Subcutaneous adipose tissue (tissue), 4 donors: Measurements from ENCODE around the gene GPR137. TPM values are rescaled to one million over a fixed set of nuclear protein-coding genes. Genes with fewer than 3 reads are reported as not detected.

Source experiments
- total RNA-seq, 4 donors: library from RNA; depleted of rRNA; stranded (reverse); fragments of >200 nt; gene quantifications; one replicate each; pipeline ENCODE4 v1.1.0, GENCODE V29; 2016
- TF ChIP-seq, protein P1 (sequence below): fragments of 450-650 bp; IDR thresholded peaks from one replicate; pipeline ENCODE4 v1.5.1; 2016; ENCODE audit warnings: low read depth, mild to moderate bottlenecking, control low read depth, antibody characterized with exemption, moderate library complexity

GPR137 gene
- total RNA-seq, 4 donors from 2014 or later = 7.7 to 18.1 (median 14.7) TPM

DNA sequence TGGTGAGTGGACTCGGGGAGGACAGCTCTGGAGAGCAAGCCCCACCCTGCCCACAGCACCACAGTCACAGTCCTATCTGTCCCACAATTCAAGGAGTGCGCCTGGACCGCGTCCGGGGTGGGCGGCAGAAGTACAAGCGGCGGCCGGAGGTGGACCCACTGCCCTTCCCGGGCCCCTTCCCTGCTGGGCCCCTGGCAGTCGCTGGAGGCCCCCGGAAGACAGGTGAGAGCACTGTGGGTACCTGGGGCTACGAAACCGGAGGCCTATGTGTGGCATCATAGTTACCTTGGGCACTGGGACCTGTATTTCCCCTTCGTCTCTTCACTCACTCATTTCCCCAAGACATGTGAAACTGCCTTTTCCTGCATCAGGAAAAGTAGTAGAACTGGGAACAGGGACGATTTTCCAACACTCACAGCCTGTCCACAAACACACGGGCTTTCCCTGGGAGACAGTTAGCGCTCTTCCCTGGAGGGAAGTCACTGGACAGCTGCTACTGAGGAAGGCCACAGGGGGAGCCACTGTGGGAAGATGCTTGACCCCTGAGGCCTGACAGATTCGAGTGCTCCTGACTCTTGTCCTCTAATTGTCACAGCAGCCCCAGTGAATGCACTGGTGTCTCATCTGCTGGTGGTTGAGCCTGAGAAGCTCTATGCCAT is 28.6 kb downstream of the GPR137 start:
- TF ChIP-seq, protein P1, sequence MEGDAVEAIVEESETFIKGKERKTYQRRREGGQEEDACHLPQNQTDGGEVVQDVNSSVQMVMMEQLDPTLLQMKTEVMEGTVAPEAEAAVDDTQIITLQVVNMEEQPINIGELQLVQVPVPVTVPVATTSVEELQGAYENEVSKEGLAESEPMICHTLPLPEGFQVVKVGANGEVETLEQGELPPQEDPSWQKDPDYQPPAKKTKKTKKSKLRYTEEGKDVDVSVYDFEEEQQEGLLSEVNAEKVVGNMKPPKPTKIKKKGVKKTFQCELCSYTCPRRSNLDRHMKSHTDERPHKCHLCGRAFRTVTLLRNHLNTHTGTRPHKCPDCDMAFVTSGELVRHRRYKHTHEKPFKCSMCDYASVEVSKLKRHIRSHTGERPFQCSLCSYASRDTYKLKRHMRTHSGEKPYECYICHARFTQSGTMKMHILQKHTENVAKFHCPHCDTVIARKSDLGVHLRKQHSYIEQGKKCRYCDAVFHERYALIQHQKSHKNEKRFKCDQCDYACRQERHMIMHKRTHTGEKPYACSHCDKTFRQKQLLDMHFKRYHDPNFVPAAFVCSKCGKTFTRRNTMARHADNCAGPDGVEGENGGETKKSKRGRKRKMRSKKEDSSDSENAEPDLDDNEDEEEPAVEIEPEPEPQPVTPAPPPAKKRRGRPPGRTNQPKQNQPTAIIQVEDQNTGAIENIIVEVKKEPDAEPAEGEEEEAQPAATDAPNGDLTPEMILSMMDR = no peak

DNA sequence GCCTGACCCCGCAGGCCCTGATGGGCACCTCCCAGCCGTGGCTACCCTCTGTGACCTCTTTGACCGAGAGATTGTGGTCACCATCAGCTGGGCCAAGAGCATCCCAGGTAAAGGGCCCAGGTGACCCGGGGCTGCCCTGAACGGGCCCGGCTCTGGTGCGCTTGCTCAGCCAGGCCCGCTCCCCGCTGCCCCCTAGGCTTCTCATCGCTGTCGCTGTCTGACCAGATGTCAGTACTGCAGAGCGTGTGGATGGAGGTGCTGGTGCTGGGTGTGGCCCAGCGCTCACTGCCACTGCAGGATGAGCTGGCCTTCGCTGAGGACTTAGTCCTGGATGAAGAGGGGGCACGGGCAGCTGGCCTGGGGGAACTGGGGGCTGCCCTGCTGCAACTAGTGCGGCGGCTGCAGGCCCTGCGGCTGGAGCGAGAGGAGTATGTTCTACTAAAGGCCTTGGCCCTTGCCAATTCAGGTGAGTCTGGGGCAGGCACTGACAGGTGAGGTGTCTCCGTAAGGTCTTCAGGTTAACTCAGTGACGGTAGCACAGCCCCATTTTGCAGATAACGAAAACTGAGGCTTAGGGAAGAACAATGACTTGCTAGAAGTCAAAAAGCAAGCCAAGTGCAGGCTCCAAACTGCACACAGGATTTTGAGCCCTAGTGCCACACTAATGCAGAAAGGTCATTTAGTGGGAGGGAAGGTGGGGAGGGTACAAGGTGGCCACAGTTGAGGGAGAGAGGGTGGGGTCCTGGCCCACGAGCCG is 29.3 kb downstream of the GPR137 start:
- TF ChIP-seq, protein P1 = no peak

DNA sequence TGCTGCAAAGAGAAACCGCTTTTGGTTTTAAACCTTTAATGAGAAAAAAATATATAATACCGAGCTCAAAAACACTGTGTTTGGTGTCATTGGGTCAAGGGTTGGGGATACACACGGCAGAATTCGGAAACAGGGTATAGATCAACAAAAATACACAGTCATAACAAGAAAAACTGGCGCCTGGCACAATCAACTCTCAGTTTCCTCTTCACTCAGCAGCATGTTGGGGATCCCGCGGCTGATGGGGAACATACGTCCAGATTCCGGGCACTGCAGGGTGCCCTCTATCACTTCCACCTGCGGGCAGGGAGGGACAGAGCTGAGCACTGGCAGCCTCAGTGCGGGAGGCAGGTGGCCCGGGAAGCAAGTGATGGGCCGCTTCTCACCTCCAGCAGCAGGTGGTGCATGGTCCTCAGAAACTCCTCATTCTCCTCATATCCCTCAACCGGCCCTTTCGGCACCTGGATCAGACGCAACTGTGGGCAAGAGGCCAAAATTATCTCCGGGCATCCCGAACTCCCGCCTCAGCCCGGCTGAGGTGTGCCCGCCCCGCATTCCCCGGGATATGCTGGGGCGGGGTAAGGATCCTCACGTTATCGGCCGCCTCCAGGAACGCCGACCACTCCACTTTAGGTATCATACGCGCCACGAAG is 31.1 kb downstream of the GPR137 start:
- TF ChIP-seq, protein P1 = no peak

DNA sequence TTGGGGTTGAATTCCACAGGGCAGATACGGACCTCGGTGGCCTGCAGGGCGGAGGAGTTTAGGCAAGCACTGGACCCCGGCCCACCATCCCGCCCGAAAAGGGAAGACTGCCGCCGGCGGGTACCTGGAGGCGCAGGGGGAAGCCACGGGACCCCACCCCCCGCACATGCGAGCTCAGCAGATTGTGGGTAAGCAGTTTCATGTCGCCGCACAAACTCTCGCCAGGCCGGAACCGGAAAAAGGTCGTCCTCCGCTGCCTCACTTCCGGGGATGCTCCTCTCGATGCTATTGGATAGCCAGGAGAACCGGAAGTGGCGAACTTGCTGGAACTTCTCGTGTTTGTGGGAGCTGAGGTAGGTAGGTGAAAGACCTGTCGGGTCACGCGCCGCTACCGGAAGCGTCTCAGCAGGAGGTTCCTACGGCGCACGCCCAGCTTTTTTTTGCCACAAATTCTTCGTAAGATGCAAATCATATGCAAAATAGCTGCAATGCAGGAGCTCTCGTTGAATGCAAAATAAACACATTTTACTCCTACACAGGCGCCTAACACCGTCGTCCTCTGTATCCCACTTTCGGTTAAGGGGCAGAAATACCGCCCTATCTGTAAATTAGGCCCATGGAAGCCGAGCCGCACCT is 31.8 kb downstream of the GPR137 start, which contains the start of gene TRMT112:
Gene TRMT112, minus strand, starts transcription at position 235 of the 636 bp plus-strand sequence. Its CDS starts 33 bp downstream, at position 202.
- TF ChIP-seq, protein P1 = no peak

DNA sequence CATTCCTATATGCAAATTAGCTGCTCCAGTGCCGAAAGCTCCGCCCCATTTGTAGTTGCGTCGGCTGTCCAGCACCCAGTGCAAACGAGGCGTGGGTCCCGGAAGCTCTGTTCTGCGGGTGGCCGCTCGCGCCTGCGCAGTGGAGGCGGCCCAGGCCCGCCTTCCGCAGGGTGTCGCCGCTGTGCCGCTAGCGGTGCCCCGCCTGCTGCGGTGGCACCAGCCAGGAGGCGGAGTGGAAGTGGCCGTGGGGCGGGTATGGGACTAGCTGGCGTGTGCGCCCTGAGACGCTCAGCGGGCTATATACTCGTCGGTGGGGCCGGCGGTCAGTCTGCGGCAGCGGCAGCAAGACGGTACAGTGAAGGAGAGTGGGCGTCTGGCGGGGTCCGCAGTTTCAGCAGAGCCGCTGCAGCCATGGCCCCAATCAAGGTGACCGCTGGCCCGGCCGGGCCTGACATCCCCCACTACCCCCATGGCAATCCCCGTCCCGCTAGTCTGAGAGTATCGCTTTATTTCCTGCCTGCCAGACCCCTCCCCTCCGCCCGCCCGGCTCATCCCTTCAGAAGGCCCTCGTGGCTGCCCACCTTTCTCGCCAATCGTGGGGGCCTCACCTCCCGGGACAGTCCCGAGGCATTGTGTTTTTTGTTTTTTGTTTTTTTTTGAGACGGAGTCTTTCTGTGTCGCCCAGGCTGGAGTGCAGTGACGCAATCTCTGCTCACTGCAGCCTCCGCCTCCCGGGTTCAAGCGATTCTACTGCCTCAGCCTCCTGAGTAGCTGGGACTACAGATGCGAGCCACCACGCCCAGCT is 32.5 kb downstream of the GPR137 start, which contains the start of gene PRDX5:
Gene PRDX5, plus strand, starts transcription at position 161 of the 805 bp plus-strand sequence. Its CDS starts 95 bp downstream, at position 256.
- TF ChIP-seq, protein P1 = no peak

DNA sequence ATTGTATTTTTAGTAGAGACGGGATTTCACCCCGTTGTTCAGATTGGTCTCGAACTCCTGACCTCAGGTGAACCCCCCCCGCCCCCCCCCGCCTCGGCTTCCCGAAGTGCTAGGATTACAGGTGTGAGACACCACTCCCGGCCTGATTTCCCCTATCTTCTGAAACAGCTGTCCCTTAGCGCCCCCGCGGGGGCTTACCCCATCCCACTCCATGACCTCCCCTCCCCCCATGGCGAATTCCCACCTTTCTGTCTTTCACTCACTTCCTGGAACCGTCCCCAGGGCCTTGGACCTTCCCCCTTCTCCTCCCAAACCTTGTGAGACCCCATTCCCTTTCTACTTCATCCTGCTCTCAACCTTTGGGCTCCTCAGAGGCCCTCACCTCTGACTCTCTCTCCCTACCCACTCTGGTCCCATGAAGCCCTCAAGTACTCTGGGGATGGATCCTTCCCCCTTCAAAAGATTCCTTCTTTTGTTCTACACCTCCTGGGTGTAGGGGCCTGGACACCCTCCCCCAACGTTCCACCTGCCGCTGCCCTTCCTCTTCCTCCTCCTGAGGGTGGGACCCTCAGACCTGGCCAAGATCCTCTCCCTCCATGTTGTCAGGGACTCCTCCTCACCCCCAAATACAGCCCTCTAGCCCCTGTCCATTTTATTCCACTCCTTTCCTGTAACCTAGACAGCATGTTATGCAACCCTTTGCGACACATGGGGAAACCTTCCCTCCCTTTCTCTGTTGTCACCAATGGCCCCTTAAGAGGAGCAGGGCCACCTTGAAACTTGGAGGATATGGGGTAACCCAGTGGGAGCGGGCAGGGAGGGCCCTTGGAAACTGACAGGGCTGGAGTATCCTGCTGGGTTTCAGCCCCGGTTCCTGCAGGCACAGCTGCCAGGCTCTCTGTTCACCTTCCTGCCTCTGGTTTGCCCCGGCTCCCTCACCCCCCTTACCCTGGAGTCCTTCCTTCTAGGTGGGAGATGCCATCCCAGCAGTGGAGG is 33.4 kb downstream of the GPR137 start:
- TF ChIP-seq, protein P1 = no peak
